ENCODE results near the gene MEGF8.
A peak's percentile ranks its signal among the peaks of the same experiment; 100 is the strongest.
"Not testable (repeated sequence)": the region's sequence is repeated elsewhere in the genome, so short reads cannot be mapped to it uniquely, and the experiment has no call there.

MEGF8 gene

DNA sequence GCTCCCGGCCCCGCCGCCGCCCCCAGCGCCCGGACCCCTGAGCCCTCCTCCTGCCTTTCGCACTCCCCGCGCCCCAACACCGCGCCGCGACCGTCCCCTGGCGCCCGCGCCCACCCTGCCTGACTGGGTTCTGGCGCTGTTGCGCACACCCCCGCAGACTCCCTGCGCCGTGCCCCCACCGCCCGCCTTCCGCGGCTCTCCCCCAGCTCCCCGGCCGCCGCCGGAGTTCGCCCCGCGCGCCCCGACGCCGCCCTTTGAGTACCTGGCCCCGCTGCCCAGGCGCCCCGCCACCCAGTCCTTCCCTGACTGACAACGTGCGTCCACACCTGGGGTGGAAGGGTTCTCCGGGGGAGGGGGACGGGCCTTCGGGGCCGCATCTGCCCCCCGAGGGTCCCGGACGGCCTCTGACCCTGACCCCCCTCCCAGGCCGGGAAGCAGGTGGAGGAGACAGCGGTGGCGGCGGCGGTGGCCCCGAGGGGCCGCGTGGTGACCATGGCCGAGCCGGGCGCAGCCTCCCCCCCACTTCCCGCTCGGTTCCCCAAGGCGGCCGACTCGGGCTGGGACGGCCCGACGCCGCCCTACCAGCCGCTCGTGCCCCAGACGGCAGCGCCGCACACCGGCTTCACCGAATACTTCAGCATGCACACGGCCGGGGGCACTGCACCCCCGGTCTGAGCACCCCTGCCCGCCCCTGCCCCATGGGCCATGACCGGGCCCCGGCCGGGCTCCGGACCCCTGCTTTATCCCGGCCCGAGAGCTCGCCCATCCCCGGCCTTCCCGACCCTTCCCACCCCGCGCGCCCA, 1.4 kb upstream of the MEGF8 start:
- H3K27ac Mint-ChIP-seq, result no peak overlapping the region
- H3K27me3 Mint-ChIP-seq, result peaks cover 6 to 20% of the 10 kb centered on the region in 2 donors
- no peaks in the 10 kb centered on the region for H3K9me3 Mint-ChIP-seq
- peak overlapping the region; percentile 96 to 98 for H3K4me3 Mint-ChIP-seq
- peaks cover 4% of the 10 kb centered on the region for H3K36me3 Mint-ChIP-seq (ENCODE audit: insufficient read depth)
- DNase-seq (peak in 1 of 3 experiments; percentile 20), ATAC-seq (replicated peaks) (no peak)
- H3K4me1 Mint-ChIP-seq (ENCODE audit: low read depth in 2 of 2), result peaks cover 23 to 24% of the 10 kb centered on the region in 2 donors

DNA sequence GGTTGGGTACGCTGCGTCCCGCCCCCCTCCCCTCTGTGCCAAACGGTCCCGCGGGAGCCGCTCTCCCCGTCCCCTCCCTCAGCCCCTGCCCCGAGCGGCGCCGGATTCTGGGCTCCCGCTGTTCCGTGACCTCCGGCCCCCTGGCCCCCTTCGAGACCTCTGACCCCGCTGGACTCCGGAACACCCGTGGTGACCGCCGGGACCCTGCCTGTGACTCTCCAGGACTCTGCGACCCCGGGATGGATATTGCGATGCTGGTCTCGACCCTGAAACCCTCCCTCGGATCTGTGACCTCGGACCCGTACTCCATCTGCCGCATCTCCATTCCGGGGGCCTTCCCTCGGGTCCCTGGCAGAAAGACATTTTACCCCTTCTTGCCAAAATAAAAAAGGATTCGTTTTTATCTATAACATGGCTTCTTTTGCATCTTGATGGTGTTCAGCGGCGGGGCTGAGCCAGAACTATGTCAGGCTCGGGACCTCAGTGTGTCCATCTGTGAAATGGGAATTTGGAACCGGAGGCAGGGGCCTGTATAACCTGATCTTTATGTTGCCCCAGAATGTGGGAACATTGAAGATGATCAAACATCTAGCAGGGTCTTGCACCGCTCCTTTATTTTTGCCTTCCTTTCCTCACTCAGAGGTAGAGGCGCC, 654 bp upstream of the MEGF8 start:
- Mint-ChIP-seq H3K4me1 (ENCODE audit: low read depth in 2 of 2) (peaks cover 25 to 26% of the 10 kb centered on the region in 2 donors), H3K4me3 (peak overlapping the region; percentile 96 to 98), H3K9me3 (no peaks in the 10 kb centered on the region), H3K36me3 (ENCODE audit: insufficient read depth) (peaks cover 4% of the 10 kb centered on the region), H3K27ac (peak overlapping the region; percentile 83 to 93), H3K27me3 (peaks cover 6 to 20% of the 10 kb centered on the region in 2 donors)
- DNase-seq, result no peak
- no peak for ATAC-seq (replicated peaks)

DNA sequence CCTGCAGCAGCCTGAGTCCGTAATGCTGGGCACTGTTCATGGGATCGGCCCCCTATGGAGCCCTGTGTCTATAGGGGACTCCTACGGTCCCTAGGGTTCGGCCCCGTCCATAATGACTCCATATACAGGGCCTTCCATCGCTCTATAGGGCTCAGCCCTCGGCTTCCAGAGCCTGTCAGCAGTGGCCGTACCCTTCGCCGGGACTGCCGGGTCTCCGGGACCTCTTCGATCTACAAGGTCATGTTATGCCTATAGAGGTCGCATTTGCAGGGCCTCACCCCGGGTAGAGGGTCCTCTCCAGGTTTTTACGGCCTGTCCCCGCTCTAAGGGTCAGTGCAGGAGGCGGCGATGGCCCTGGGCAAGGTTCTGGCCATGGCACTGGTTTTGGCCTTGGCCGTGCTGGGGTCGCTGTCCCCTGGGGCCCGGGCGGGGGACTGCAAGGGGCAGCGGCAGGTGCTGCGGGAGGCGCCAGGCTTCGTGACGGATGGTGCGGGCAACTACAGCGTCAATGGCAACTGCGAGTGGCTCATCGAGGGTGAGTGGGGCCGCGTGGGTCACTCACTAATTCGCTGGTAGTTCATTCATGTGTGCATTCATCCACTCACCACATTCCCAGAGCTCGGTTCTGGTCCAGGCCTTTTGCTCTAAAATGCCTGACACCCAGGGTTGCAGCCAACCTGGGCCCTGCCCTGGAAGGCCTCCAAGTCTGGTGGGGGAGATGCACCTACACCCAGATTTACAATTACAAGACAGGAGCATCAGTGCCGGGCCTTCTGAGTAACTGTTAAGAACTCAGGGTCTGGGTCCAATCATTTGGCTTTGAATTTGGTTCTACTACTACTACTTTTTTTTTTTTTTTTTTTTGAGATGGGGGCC, 699 bp downstream of the MEGF8 start:
- peak overlapping the region; percentile 96 to 98 for H3K4me3 Mint-ChIP-seq
- H3K27ac Mint-ChIP-seq, result peak overlapping the region; percentile 83 to 93
- H3K9me3 Mint-ChIP-seq, result no peaks in the 10 kb centered on the region
- peak; percentile 8 for ATAC-seq (replicated peaks)
- H3K27me3 Mint-ChIP-seq, result peaks cover 6 to 20% of the 10 kb centered on the region in 2 donors
- H3K4me1 Mint-ChIP-seq (ENCODE audit: low read depth in 2 of 2), result peaks cover 29 to 31% of the 10 kb centered on the region in 2 donors
- peaks cover 4% of the 10 kb centered on the region for H3K36me3 Mint-ChIP-seq (ENCODE audit: insufficient read depth)
- peak in 1 of 3 experiments; percentile 13 for DNase-seq

DNA sequence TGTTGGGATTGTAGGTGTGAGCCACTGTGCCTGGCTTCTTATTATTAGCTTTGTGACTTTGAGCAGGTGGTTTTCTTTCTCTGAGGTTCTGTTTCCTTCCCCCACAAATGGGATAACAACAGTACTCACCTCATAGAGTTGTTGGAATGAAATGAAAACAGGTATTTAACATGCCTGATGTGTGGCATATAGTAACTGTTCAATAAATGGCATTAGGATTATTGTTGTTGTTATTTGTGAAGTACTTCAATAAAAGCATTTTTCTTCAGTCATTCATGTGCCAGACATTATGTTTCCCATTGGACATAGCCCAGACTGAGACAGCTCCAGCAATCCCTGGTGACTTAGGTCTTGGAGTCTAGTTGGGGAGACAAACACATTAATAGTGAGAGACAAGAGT, 1.5 kb downstream of the MEGF8 start:
- ATAC-seq (replicated peaks) (no peak), DNase-seq (no peak)
- Mint-ChIP-seq H3K27me3 (peaks cover 6 to 18% of the 10 kb centered on the region in 2 donors), H3K27ac (no peak overlapping the region), H3K4me3 (peak overlapping the region; percentile 96 to 98), H3K4me1 (ENCODE audit: low read depth in 2 of 2) (peaks cover 29 to 31% of the 10 kb centered on the region in 2 donors), H3K36me3 (ENCODE audit: insufficient read depth) (peaks cover 4% of the 10 kb centered on the region), H3K9me3 (no peaks in the 10 kb centered on the region)

DNA sequence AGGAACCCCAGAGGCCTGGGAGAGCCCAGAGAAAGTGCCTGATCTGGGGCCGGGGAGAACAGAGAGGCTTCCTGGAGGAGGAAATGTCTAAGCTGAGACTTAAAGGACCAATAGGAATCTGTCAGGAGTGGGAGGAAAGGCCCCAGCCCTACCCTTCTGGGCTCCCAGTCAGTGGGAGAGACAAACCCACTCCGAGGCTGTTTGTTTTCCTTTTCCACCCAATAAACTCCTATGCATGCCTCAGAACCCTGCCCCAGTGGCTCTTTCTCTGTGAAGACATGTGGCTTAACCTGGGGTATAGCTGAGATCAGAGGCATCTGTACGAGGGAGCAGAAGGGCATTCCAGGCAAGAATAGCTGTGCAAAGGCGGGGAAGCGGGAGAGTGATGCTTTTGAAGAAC, 1.9 kb downstream of the MEGF8 start:
- peaks cover 6 to 14% of the 10 kb centered on the region in 2 donors for H3K27me3 Mint-ChIP-seq
- peaks cover 29 to 31% of the 10 kb centered on the region in 2 donors for H3K4me1 Mint-ChIP-seq (ENCODE audit: low read depth in 2 of 2)
- DNase-seq, result no peak
- no peak for ATAC-seq (replicated peaks)
- no peak overlapping the region for H3K27ac Mint-ChIP-seq
- peaks cover 4% of the 10 kb centered on the region for H3K36me3 Mint-ChIP-seq (ENCODE audit: insufficient read depth)
- no peak overlapping the region for H3K4me3 Mint-ChIP-seq
- no peaks in the 10 kb centered on the region for H3K9me3 Mint-ChIP-seq

DNA sequence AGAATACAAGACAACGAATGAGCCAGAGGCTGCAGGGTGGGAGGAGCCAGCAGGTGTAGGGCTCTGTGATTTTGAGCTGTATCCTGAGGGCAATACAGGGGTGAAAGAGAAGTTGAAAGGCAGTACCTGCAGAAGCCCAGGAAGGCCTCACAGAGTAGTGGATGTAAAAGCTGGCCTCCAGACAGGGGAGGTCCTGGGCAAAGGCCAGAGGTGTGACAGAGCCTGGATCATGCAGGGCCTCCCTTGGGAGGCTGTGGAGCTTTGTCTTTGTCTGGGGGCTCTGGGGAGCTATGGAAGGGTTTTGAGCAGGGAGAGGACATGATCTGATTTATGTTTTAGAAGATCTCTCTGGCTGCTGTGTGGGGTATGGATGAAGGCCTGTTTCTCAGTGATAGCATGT, 2.7 kb downstream of the MEGF8 start:
- Mint-ChIP-seq H3K4me1 (ENCODE audit: low read depth in 2 of 2) (peaks cover 29 to 31% of the 10 kb centered on the region in 2 donors), H3K36me3 (ENCODE audit: insufficient read depth) (peaks cover 4% of the 10 kb centered on the region), H3K9me3 (no peaks in the 10 kb centered on the region), H3K27ac (peak overlapping the region in 1 of 2 donors; percentile 30), H3K27me3 (peaks cover 6 to 10% of the 10 kb centered on the region in 2 donors), H3K4me3 (no peak overlapping the region)
- no peak for ATAC-seq (replicated peaks)
- no peak for DNase-seq

DNA sequence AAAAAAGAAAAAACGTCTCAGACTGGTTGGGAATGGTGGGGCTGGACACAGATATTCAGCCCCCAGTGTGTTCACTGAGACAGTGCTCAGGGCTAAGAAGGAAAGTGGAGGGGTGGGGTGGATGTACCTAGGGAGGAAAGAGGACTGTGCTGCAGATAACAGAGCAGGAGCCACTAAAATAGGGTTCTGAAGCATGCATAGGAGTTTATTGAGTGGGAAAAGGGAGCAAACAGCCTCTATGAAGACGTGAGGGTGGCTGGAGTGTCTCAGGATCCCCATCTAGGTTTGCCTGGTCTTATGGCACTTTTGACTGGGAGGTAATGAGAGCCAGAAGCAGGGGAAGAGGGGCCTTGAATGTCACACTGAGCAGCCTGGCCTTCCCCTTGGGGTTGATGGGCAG, 3.4 kb downstream of the MEGF8 start:
- peak overlapping the region in 1 of 2 donors; percentile 7 for H3K27ac Mint-ChIP-seq
- no peak for DNase-seq

DNA sequence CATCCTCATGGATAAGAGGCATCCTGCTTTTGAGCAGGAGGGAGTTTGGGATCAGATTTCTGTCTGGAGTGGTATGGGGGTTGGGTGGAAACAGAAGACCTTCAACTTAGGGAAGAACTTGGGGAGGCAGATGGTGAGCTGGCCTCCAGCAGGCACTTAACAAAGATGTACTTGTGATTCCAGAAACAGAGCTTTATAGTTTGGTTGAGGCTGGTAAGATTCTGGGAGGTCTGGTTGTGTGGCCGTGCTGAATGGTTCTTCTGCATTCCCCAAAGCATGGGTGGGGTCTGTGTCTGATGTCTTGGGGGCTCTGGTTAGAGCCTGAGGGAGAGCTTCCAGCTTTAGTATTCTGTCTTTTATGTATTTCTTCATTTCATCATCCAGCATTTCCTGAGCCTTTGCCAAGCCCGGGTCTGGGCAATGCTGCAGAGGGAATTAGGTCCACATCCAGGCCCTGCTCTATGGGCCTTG, 4.8 kb downstream of the MEGF8 start:
- Mint-ChIP-seq H3K4me1 (ENCODE audit: low read depth in 2 of 2) (peaks cover 24 to 25% of the 10 kb centered on the region in 2 donors), H3K36me3 (ENCODE audit: insufficient read depth) (no peaks in the 10 kb centered on the region), H3K27ac (peak overlapping the region in 1 of 2 donors; percentile 22), H3K9me3 (no peaks in the 10 kb centered on the region), H3K4me3 (no peak overlapping the region), H3K27me3 (peaks cover 0 to 1% of the 10 kb centered on the region in 2 donors)
- ATAC-seq (replicated peaks), result no peak
- DNase-seq, result no peak

More for the DNA sequence above, 3.4 kb downstream of the MEGF8 start:
- no peaks in the 10 kb centered on the region for H3K9me3 Mint-ChIP-seq
- ATAC-seq (replicated peaks), result no peak
- H3K27me3 Mint-ChIP-seq, result peaks cover 6 to 10% of the 10 kb centered on the region in 2 donors
- peaks cover 29 to 31% of the 10 kb centered on the region in 2 donors for H3K4me1 Mint-ChIP-seq (ENCODE audit: low read depth in 2 of 2)
- H3K36me3 Mint-ChIP-seq (ENCODE audit: insufficient read depth), result peaks cover 4% of the 10 kb centered on the region
- H3K4me3 Mint-ChIP-seq, result no peak overlapping the region

DNA sequence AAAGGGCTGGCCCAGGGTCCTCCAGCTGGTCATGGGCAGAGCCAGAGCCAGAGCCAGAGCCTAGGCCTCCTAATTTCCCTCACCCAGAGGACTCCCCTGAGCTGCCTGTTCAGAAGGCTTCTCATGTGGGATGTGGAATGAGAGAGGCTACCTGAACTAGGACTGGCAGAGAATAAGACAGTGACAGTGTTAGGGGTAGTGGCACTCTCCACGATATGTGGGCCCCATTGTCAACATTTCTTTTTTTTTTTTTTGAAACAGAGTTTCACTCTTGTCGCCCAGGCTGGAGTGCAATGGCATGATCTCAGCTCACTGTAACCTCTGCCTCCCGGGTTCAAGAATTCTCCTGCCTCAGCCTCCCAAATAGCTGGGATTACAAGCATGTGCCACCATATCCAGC, 5.9 kb downstream of the MEGF8 start:
- not testable (repeated sequence) for H3K36me3 Mint-ChIP-seq (ENCODE audit: insufficient read depth); DNase-seq; H3K9me3 Mint-ChIP-seq; H3K27ac Mint-ChIP-seq; H3K4me3 Mint-ChIP-seq; ATAC-seq (replicated peaks); H3K27me3 Mint-ChIP-seq
- H3K4me1 Mint-ChIP-seq (ENCODE audit: low read depth in 2 of 2), result peaks cover 21 to 24% of the 10 kb centered on the region in 2 donors

DNA sequence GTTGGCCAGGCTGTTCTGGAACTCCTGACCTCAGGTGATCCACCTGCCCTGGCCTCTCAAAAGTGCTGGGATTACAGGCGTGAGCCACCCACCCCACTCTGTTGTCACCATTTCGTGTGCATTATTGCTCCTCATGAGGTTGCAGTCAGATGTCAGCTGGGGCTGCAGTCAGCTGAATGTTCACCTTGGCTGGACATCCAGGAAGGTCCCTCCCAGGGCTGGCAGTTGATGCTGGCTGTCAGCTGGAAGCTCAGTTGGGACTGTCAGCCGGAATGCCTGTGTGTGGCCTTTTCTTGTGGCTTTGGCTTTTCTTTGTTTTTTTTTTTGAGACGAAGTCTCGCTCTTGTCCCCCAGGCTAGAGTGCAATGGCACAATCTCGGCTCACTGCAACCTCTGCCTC, 6.6 kb downstream of the MEGF8 start:
- no peak overlapping the region for H3K27ac Mint-ChIP-seq
- ATAC-seq (replicated peaks) (no peak), DNase-seq (no peak)
- H3K4me1 Mint-ChIP-seq (ENCODE audit: low read depth in 2 of 2), result peaks cover 16 to 23% of the 10 kb centered on the region in 2 donors
- no peaks in the 10 kb centered on the region for H3K9me3 Mint-ChIP-seq
- H3K36me3 Mint-ChIP-seq (ENCODE audit: insufficient read depth), result no peaks in the 10 kb centered on the region
- no peaks in the 10 kb centered on the region for H3K27me3 Mint-ChIP-seq
- H3K4me3 Mint-ChIP-seq, result no peak overlapping the region

DNA sequence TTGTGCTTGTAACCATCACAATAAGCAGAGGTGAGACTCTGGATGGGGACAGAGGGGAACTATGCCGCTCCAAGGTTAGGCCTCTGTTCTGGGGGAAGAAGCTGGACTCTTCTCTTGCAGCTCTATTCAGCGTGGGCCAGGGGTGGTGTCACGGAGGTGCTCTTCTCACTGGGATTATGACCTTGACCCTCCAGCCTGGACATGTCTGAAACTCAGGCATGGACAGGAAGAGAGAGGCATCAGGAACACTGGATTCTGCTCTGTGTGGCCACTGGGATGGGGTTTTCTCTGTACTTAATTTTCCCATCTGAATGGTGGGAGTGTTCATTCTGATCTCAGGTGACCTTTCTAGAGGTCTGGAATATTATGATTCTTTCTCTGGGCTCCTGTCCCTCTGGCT, 7.6 kb downstream of the MEGF8 start:
- Mint-ChIP-seq H3K36me3 (ENCODE audit: insufficient read depth) (no peaks in the 10 kb centered on the region), H3K9me3 (no peaks in the 10 kb centered on the region), H3K27ac (no peak overlapping the region), H3K27me3 (no peaks in the 10 kb centered on the region), H3K4me3 (no peak overlapping the region), H3K4me1 (ENCODE audit: low read depth in 2 of 2) (peaks cover 12 to 14% of the 10 kb centered on the region in 2 donors)
- no peak for DNase-seq
- ATAC-seq (replicated peaks), result no peak

DNA sequence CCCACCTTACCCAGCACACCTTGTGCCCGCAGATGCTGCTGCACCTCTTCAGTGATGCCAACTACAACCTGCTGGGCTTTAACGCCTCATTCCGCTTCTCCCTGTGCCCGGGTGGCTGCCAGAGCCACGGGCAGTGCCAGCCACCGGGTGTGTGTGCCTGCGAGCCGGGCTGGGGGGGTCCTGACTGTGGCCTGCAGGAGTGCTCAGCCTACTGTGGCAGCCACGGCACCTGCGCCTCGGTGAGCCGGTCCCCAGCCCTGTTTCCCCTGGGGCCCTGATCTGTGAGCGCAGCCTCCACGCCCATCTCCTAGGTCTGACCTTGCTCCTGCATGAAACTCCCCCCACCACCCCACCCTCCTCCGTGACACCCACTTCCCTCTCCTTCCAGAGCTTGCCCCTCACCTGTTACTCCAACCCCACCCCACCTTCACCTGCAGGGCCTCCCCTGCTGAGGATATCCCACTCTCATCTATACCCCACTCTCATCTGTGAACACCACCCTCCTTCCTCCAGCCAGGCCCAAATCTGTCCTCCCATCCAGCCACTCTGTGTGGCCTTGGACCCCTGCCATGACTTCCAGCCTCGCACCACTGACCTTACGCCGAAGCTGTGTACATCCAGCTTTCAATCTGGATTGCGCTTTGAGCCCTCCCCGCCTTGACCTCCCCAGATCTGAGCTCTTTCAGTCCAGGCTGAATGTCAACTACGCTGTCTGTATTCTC, 8.7 kb downstream of the MEGF8 start:
- DNase-seq (no peak), ATAC-seq (replicated peaks) (no peak)
- H3K4me3 Mint-ChIP-seq, result no peak overlapping the region
- H3K27me3 Mint-ChIP-seq, result no peaks in the 10 kb centered on the region
- peaks cover 5 to 7% of the 10 kb centered on the region in 2 donors for H3K4me1 Mint-ChIP-seq (ENCODE audit: low read depth in 2 of 2)
- H3K27ac Mint-ChIP-seq, result no peak overlapping the region
- no peaks in the 10 kb centered on the region for H3K36me3 Mint-ChIP-seq (ENCODE audit: insufficient read depth)
- no peaks in the 10 kb centered on the region for H3K9me3 Mint-ChIP-seq
